GM21576 (cell line): ENCODE measurements around the gene INPP5D.
A peak's percentile ranks its signal among the peaks of the same experiment; 100 is the strongest.

Source experiments
- ATAC-seq: cut with Tn5 transposase; IDR thresholded peaks from one replicate; pipeline ENCODE4 v1.9.1; 2021; ENCODE audit warnings: mild to moderate bottlenecking, moderate library complexity; ENCODE audit not compliant: unreplicated experiment

INPP5D gene

DNA sequence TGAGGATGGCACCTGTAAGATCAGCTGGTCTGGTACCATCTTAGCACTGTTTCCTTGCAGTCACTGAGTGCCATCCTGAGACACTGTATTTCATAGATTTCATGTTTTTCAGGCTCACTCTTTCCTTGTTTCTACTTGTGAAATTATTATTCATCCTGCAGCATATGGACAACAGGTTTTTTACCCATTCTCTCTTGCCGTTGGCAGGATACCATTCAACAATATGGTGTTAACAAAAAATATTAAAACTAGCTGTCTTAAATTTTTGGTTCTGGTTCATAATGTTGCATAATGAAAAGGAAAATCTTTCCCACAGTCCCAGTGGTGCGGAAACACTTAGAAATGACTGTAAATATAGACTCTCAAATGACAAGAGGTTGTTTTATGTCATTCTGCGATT lies 168.2 kb downstream of the INPP5D start:
- no peak for ATAC-seq

DNA sequence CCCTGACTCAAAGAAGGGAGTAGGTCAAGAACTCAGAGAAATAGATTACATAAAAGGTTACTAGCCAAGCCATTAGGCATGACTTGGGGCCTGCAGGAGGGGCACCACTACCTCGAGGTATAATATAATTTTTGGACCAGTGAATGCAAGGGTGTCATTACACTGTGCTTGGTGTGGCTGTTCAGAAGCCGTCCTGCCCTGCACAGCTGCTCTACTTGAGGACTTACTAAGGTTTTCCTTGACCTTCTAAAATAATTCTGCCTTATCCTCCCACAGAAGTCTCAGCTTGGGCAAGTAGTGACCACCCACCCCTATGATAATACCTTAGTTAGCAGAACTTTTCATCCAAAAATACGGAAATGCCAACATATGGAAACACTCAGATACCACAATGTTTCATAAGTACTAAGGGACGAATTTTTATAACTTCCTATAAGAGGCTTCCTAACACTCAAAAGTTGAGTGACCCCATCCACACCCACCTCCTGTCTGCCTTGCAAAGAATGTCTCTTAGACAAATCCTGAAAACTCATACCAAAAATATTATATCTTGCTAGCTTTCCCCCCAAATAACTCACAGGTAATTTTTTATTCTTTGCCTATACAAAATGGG lies 173.6 kb downstream of the INPP5D start:
- no peak for ATAC-seq

DNA sequence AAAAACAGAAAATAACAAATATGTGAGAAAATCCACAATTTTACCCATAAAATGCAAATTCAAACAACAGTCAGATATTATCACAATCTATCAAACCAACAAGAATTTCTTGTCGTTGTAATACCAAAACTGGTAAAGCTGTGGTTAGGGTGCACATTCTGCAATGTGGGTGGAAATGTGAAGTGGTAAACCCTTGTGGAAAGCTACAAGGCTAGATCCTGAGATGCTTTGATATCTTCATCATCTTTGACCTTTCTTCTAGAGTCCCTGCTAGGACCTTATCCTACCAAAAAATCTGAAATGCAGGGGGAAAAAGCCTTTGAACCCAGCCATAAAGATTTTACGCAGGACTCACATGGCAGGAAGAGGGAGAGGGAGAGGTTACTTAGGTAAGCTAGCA lies 174.1 kb downstream of the INPP5D start:
- ATAC-seq, result no peak

DNA sequence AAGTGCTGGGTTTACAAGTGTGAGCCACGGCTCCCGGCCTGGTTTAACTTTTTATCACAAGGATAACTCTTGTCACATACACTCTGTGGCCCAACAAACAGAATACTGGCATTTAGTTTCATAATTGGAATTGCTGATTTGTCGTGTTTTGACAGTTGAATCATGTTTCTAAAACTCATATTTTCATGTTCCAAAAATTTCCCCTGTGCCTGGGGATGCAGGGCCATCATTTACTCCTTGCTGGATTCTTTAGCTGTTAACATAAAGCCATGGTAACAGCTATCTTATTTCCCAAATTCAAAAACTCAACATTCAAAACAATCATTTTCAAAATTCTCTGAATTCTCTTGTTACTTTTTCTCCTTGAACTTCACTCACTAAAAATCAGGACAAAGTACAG lies 174.9 kb downstream of the INPP5D start:
- no peak for ATAC-seq

DNA sequence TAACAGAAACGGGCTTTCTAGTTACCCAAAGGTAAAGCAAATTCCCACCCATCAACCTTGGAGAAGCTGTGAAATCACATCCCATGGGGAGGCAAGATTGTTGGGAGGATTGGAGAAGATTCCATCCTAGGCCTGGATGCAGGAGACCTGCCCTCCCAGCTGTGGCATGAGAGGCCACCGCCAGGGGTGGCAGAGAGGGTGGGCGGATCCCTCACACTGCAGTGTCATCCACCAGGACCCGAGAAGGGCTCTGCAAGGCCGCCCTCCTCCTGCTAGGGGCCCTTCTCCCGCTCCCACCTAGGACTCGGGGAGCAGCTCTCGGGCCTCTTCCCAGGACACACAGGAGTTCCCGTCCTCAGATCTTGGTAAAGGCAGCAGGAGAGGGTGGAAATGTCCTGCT lies 175.8 kb downstream of the INPP5D start:
- no peak for ATAC-seq

DNA sequence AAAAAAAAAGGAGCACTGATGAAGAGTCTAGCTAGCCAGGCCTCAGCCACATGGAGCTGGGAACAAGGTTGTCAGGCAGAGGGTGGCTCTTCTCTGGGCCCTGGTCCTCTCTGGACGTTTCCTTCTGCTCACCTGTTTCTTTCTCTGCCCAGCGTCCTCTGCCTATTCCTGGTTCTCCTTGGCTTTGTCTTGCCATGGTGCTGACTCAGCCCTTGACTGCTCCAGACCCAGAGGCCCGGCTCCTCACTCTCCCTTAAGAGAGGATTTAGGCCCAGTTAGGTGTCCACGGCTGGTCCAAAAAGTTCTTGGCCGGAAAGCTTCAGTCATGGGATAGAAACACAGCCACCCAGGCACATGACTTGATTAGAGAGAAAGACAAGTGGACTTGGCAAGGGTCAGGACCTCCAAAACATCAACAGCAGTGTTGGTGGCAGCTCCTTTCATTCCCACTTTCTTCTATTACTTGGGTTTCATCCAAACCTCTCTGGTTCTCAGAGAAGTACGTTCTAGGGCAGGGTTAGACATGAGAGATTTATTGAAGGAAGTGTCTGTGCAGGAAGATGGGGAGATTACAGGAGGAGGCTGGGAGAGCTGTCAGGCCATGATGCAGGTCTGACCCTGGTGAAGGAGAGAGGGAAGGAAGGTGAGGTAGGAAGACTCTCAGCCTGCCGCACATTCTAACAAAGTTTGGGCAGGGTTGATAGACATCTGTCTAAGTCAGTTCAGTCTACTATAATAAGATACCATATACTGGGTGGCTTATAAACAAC lies 176.9 kb downstream of the INPP5D start:
- no peak for ATAC-seq

DNA sequence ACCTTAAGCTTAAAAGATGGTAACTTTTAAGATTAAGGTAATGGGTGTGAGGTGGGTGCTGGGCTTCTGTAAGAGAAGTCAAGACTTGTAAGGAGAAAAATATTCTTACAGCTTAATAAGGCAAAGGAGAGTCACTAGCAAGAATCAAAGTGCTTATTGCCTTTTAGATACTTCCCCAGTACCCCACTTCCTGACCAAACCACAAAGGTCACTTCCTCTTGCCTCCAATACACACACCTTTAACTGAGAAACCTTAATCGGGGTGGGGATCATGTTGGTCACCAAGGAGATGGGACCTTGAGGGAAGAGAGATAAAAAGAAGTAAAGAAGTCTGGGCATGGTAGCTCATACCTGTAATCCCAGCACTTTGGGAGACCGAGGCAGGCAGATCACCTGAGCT lies 180.8 kb downstream of the INPP5D start:
- ATAC-seq, result peak; percentile 65

DNA sequence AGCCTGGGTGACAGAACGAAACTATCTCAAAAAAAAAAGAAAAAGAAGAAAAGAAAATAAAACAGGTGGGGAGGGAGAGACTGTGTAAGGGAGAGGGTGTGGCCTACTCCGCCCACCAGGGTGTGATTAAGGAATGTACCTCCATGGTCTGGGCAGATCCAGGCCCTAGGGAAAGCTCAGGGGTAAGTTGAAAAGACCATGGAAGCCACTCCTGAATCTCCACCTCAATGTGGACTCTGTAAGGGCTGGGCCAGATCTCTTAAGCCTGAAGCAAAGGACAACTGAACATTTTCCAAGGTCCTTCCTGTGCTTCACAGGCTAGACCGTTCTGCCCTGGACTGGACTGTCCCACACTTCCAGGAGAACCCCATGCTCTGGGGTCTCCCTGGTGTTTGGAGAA lies 181.7 kb downstream of the INPP5D start:
- ATAC-seq, result no peak

DNA sequence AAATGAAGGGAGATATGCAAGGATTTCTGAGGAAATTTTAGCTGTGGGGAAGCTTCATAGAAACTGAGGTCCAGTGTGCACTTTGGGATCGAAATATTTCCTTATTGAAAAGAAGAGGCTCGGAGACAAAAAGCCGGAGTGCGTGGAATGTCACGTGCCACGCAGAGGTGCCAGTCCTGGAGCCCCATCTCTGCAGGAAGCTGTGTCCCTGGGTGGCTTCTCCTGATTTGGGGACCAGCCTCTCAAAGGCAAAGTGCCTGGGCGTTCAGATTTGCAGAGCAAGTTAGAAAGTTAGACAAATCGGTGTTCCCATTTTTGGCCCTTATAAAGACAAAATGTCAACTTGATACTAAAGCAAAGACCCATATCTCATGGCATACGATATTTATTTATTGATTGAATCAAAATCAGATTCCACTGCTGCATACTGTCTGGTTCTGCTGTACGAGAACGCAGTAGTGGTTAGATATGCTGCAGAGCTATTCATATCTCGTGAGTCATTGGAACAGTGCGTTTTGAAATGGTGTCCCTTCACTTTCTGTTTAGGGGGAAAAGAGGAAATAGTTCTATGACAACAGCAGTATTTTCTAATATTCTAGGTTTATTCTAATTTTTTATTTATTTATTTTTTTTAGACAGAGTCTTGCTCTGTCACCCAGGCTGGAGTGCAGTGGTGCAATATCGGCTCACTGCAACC lies 182.2 kb downstream of the INPP5D start:
- ATAC-seq, result no peak

DNA sequence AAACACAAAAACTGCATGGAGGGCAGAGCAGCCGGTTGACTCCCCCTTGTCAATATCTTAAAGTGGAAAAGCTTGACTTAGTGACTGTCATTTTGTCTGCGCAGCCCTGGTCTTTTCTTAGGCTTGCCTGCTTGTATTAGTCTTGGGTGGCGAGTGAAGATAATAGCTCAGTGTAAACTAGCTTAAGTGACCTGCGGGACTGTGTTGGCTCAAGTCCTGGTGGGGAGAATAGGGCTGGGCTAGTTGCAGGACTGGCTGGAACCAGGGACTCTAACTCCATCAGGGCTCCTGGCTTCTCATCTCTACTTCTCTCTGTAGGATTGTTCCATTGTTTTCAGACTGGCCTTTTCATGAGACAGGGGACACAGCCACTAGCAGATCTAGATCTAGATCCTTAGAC lies 183.2 kb downstream of the INPP5D start:
- ATAC-seq, result no peak

DNA sequence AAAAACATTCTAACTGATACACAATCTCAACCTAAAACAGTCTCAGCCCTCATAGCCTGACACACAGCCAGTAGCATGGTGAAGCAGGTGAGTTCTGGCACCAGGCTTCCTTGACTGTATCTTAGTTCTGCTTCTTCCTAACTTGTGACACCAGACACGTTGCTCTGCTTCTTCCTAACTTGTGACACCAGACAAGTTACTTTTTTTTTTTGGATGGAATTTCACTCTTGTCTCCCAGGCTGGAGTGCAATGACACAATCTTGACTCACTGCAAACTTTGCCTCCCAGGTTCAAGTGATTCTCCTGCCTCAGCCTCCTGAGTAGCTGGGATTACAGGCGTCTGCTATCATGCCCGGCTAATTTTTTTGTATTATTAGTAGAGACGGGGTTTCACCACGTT lies 184.7 kb downstream of the INPP5D start:
- no peak for ATAC-seq

DNA sequence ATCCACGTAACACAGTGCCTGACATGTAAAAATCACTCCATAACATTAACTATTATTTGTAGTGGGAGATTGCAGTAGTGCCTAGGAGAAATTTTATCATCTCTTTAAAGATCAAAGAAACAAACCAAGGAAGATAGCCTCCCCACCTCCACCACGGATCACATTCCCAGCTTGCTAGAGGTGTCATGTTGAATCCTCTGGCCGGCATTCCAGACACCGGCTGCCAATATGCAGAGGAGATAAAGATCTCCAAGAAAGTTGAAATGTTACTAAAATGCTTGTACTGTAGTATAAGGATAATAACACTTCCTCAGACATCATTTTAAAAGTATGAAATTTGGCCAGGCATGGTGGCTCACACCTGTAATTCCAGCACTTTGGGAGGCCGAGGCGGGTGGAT lies 185.3 kb downstream of the INPP5D start:
- ATAC-seq, result no peak

DNA sequence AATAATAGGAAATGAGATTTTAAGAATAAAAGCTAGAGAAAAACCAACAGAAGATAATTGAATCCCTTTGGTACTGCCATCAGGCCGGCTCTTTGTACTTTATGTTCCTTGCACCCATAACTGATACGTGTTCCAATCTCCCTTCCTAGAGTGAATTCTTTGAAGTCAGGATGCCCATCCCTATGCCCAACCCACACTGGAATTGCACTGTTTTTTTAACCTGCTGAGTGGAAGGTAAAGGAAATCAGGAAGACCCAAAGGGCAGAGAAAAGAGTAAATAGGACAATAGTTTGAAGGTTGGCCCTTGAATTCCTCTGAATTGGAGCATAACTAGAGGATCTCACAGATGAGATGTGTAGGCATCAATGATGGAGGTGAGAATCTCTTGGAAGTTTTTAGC lies 187.0 kb downstream of the INPP5D start:
- no peak for ATAC-seq

DNA sequence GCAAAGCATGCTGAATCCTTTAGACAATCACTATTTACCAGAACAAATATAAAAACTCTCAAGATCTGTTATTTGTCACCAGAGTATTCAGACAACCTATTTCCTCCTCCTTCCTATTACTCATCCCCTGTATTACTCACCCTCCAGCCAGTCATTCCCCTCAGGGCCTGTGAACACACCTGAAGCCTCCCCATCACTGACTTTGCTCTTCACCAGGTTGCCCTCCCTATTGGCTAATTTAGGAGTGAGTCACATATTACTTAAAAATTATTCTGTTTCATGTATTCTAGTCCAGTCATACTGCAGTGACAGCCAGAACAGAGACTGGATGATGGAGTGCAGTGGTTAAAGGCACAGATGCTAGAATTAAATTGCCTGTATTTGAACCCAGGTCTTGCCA lies 187.6 kb downstream of the INPP5D start:
- no peak for ATAC-seq

DNA sequence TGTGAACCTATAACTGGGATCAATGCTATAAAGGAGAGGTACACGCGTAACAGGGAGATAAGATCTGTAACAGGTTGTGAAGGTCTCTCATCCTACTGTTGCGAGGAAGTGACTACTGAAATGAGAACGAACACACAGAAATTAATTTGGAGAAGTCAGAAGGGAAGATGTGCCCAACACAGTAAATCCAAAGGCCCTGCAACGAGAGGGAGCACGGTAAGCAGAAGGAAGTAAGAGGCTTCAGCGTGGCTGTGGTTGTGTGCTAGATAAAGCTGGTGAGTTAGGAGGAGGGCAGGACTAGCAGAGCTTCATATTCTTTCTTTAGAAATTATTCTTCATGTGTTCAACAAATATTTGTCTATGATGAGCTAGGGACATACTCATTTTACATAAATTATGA lies 188.9 kb downstream of the INPP5D start:
- ATAC-seq, result no peak

DNA sequence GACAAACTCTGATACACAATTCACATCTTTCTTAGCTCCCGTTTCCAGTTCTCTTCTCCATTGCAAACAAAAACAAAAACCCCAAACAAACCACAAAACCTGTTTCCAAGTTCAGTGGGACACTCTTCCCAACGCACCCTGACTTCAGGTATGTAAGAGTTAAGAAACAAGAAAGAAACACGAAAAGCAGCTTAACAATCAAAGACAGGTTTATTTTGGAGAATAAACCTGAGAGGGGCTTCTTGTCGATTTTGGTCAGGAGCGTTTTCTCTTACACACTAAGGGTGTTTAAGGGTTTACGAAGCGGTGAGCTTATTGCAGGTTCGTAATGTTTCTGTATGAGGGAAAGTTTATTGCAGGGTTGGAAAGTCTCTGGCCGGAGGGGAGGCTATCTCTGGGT lies 190.4 kb downstream of the INPP5D start:
- ATAC-seq, result no peak

DNA sequence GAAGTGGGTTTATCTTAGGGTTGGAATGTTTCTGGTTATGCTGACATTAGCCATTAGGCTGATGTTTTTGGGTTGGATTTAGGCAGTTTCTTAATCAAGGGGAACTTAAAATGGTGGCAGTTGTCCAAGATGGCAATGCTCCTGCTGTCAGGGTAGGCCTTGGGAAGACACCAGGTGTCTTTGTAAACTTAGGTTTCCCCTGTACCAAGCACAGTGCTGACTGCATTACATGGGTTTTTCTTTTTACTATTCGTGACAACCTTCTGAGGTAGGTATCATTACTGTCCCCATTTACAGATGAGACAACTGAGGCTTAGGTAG lies 190.8 kb downstream of the INPP5D start:
- ATAC-seq, result peak; percentile 15

DNA sequence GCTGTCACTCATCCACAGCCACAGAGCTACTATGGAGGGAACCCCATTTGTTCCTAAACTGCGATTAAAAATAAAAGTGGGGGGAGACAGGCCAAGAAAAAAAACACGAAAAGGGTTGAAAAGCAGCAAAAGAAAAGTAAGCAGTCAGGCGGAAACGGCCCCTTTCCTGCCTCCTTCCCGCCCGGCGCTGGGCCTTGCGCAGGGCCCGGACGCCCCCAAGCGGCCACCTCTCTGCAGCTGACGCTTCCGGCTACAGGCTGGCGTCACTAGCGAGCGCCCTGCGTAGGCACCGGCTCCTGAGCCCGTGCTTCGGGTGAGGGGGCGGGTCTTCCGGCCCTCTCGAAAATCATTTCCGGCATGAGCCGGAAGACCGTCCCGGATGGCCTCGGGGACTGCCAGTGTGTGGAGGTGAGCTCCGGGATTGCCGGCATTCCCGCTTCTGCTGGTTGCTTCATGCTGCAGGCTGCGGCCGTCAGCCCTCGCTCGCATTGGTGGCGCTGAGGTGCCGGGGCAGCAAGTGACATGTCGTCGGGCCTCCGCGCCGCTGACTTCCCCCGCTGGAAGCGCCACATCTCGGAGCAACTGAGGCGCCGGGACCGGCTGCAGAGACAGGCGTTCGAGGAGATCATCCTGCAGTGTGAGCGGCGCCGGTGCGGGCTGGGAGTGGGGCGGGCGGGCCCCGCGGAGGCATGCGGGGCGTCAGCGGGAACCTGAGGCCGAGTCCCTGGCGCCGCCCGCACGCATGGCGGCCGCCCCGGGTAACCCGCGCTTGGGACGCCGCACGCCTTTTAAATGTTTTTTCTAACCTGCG lies 191.4 kb downstream of the INPP5D start, which contains the start of gene ATG16L1:
TSS of gene ATG16L1 (plus strand) at position 368 of the 811 bp plus-strand sequence. CDS start at position 523, 155 bp downstream.
- ATAC-seq, result peak; percentile 95

DNA sequence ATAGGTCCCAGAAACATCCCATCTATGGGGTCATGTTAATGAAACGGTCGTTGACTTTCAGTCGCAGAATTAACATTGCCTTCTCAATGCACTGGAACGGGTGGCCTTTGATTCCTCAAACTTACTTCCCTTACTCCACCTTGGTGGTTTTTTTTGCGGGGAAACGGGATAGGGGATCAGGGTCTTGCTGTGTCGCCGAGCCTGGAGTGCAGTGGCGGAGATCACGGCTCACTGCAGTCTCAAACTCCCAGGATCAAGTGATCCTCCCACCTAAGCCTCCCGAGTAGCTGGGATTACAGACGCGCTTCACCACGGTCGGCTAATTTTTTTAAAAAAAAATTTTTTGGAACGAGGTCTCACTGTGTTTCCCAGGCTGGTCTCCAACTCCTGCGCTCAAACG lies 192.1 kb downstream of the INPP5D start:
- ATAC-seq, result no peak

DNA sequence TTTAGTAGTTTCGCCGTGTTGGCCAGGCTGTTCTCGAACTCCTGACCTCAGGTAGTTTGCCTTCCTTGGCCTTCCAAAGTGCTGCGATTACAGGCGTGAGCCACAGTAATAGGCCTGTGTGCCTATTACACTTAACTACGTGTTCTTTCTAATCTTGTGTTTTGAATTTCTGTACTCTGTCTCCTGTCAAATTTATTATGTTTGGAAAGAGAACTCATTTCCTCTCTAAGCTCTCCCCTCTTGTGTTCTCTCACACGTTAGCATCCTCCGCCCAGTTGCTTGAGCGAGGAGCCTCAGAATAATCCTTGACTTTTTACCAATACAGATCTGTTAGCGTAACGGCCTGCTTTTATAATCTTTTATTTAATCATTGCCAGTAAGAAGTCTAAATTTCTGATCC lies 195.0 kb downstream of the INPP5D start:
- ATAC-seq, result no peak

DNA sequence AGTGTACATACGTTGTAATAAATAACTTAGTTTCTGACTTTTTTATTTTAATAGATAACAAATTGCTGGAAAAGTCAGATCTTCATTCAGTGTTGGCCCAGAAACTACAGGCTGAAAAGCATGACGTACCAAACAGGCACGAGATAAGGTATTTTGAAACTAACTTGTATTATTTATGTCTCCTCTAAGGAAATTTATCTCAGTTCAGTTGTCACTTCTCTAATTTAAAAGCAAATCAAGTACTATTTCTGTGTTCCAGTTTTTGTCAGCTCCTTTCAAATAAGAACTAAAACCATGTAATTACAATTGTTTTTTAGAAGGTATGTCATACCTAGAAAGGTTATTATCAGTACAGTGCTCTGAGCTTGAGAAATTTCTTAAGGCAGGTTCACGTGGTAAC lies 195.9 kb downstream of the INPP5D start:
- ATAC-seq, result no peak
